HG03025 (cell line): Measurements from ENCODE around the gene ROR2.

Source experiments
- ATAC-seq: cut with Tn5 transposase; IDR thresholded peaks from one replicate; pipeline ENCODE4 v1.9.1; 2021; ENCODE audit warnings: mild to moderate bottlenecking, moderate library complexity; ENCODE audit not compliant: unreplicated experiment, low FRiP score

ROR2 gene

GRCh38 chr9:91758491-91758981, 191.5 kb downstream of the ROR2 start:
- no peak for ATAC-seq

GRCh38 chr9:91757782-91758181, 192.2 kb downstream of the ROR2 start:
- ATAC-seq = no peak

GRCh38 chr9:91756510-91756780, 193.6 kb downstream of the ROR2 start:
- ATAC-seq = no peak

GRCh38 chr9:91755761-91756509, 194.1 kb downstream of the ROR2 start:
- no peak for ATAC-seq

GRCh38 chr9:91753711-91754110, 196.3 kb downstream of the ROR2 start:
- ATAC-seq = no peak

- no peak for ATAC-seq
These were observed 198.1 kb downstream of the ROR2 start for GRCh38 chr9:91751922-91752321.

GRCh38 chr9:91750343-91750742, 199.7 kb downstream of the ROR2 start:
- no peak for ATAC-seq

GRCh38 chr9:91746904-91747303, 203.1 kb downstream of the ROR2 start:
- no peak for ATAC-seq

GRCh38 chr9:91746357-91746756, 203.7 kb downstream of the ROR2 start:
- ATAC-seq = no peak

GRCh38 chr9:91744114-91744513, 205.9 kb downstream of the ROR2 start:
- ATAC-seq = no peak

GRCh38 chr9:91741522-91741921, 208.5 kb downstream of the ROR2 start:
- no peak for ATAC-seq

GRCh38 chr9:91740701-91741100, 209.3 kb downstream of the ROR2 start:
- no peak for ATAC-seq

- no peak for ATAC-seq
These were observed 213.0 kb downstream of the ROR2 start for GRCh38 chr9:91736898-91737601.

- no peak for ATAC-seq
These were observed 213.7 kb downstream of the ROR2 start for GRCh38 chr9:91736311-91736710.

GRCh38 chr9:91735049-91735448, 215.0 kb downstream of the ROR2 start:
- ATAC-seq = no peak

GRCh38 chr9:91734371-91734981, 215.6 kb downstream of the ROR2 start:
- no peak for ATAC-seq

GRCh38 chr9:91733006-91733624, 216.9 kb downstream of the ROR2 start:
- no peak for ATAC-seq

- no peak for ATAC-seq
These were observed 217.6 kb downstream of the ROR2 start for GRCh38 chr9:91732187-91733005.

GRCh38 chr9:91730806-91731205, 219.2 kb downstream of the ROR2 start:
- ATAC-seq = no peak

GRCh38 chr9:91729558-91729842, 220.5 kb downstream of the ROR2 start:
- ATAC-seq = no peak

- no peak for ATAC-seq
These were observed 222.1 kb downstream of the ROR2 start for GRCh38 chr9:91727972-91728371.
